GM11168 (cell line): ENCODE measurements around the gene TUSC2.

Experiments used
- in situ Hi-C: fragments of 300-500 bp; cut with MboI; formaldehyde crosslinking; loops from one replicate; pipeline ENCODE4 v1.12.0; 2022; ENCODE audit warnings: low sequenced_read_pairs; ENCODE audit not compliant: unreplicated experiment

TUSC2 gene

GRCh38 chr3:50327943-50328691 lies at the start of gene TUSC2:
TSS of gene TUSC2 (minus strand) at chr3:50328223. CDS start at chr3:50328099, 124 bp downstream.
- in situ Hi-C loops: no loop called here

DNA sequence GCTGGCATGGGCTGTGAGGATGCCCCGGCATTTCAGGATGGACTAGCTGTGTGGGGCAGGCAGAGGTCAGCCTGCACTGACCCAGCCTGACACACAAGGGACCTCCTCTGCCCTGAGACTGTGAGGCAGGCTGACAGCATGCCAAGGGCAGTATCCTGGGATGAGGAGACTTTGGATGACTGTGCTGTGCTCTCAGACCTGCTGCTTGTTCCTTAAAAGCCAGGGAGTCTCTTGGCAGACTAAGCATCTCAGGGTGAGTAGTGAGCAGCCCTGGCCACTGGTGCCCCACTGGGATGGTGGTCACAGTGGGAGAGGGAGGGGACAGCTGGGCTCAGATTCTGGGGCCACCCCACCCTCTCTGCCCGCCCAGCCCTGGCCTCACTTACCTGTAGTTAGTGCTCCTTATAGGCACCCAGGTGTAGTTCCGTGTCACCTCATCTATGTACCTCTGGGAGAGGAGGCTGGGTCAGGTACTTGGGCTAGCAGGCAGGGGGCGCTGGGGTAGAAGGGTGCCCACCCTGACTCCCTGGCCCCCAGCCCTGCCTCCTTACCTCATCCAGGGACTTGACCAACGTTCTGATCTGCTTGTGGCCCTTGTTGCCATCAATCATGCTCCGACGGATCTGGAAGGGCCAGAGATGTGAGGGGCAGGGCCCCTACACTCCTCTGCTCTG lies 47.4 kb upstream of the TUSC2 start:
- in situ Hi-C loops: no loop called here

DNA sequence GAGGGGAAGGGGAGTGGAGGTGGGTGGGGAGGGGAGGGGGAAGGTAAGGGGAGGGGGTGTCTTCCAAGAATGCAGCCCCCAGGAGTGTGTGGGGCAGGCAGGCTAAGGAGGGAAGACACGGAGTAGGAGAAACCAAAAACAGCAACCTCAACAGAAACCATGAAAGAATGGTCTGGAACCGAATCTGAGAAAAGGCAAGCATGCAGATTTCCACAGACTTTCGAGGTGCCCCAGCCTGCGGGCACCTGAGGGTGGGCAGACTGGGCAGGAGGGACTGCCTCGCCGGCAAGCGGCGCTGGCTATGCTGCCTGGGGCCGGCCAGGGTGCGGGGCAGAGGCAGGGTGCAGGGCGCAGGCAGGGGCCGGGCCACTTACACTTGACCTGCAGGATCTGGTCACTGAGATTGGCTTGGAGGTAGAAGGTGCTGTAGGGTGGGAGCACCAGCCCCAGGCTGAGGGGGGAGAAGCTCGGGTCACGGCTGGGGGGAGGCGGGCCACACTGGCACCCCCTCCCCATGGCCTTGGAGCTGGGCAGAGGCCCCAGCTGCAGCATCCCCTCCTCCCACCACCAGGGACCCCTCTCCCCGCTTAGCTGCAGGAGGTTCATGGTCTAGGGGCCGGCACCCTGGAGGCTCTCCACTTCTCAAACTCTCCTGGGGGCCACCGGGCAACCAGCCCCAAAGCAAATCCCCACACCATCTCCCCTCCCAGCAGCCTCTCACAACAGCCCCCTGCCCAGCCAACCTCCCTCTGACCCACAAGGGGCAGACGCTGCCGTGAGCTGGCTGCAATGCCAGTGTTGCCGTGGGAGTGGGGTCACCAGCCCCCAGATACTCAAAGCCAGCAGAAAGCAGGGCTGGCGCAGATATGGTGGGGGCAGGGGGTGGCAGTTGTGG lies 46.6 kb upstream of the TUSC2 start:
- in situ Hi-C loops: no loop called here

- in situ Hi-C loops: no loop called here
These were observed 45.4 kb upstream of the TUSC2 start for GRCh38 chr3:50373146-50374051.

- in situ Hi-C loops: no loop called here
These were observed 44.3 kb upstream of the TUSC2 start for GRCh38 chr3:50372349-50372748.

- in situ Hi-C loops: no loop called here
These were observed 43.2 kb upstream of the TUSC2 start for GRCh38 chr3:50371133-50371685.

- in situ Hi-C loops: no loop called here
These were observed 42.6 kb upstream of the TUSC2 start for GRCh38 chr3:50370594-50370993.

DNA sequence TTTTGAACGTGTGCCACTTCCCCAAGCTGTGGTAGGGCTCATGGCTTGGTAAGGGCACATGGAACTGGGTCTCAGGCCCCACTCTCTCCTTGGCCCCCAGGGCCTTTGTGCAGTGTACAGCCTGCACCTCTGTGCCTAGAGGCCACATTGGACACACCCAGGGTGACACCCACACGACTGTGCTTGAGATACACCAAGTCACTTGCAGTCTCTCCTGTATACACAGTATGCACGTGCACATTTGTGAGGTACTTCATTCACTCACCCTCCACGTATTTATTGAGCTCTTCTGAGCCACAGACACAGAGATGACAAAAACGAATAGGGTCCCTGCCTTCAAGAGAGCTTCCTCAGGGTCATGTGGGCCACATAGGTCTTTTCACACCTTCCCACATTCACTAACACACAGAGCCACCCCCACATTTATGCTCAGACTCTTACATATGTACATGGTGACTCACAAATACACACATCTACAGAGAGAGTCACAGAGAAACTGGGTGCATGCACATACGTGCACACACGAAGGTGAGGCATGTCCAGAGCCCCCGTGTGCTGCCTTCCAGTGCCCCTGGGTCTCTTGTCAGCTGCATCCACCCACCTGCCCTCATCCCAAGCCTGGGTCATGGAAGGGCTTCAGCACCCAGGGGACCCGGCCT lies 41.1 kb upstream of the TUSC2 start:
- in situ Hi-C loops: no loop called here

DNA sequence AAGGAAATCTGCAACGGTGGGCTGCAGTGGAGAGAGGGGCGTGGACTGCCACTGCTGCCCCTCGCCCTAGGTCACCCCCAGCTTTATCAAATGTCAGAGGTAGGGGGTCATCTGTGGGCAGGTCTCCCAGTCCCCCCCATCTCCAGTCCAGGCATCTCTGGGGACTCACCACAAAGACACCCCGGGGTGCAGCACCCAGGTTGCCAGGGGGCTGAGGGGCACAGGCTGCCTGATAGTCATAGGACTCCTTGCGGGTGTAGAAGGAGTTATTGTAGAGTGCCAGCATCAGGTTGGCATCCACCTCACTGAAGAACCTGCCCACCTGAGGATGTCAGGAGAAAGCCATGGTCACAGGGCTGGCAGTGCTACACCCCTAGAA lies 37.8 kb upstream of the TUSC2 start:
- in situ Hi-C loops: no loop called here

DNA sequence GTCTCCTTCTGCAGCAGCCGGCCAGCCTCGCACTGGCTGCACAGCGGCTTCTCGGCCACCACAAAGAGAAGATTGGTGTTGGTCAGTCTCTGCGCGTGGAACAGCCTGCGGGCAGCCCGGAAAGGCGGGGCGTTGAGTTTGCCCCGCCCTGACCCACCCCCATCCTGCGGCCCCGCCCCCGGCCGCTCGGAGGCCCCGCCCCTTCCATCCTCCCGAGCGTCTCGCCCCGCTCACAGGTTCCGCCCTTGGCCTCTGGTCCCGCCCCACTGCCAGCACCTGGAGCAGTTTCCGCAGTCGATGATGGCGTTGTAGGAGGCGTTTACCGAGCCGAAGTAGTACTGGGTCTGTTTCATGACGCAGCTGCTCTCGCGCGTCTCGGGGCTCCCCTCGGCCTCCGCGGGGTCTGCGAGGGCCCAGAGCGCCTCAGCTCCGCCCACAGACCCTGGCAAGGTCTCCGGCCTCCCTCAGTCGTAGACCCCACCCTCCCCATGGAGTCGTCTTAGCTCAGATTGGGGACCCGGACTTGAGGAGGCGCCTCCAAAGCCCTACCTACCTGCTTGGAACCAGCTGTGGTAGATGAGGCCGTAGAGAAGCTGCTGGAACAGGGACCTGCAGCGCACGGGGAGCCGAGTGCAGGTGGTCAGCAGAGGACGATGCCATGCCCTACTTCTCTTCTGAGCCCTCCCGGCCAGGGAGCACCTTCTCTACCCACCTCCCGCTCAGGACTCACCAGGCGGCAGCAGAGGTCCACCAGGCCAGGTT lies 37.2 kb upstream of the TUSC2 start:
- in situ Hi-C loops: no loop called here

DNA sequence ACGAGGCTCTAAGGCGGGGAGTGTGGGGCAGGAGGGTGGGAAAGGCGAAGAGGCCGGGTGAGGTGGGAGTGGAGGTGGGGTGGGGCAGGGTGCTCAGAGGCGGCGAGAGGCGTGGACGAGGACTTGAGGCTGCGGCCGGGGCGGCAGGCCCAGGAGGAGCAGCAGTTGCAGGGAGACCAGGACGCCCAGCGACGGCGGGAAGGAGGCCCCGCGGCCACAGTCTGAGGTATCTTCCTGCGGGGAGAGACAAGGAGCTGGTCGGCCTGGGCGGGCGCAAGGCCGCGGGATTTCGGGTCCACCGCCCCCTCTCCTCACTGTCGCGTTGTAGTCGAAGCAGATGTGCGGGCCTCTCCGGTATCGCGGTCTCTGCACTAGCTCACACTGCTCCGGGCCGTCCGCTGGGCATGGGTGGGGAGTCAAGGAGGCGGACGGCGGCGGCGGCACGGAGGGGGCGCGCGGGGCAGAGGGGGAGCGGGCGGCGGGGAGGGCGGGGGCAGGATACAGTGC lies 36.6 kb upstream of the TUSC2 start:
- in situ Hi-C loops: no loop called here

GRCh38 chr3:50359760-50360110 lies 31.7 kb upstream of the TUSC2 start:
- in situ Hi-C loops: no loop called here

GRCh38 chr3:50358911-50359759 lies 31.1 kb upstream of the TUSC2 start, which contains the start of gene TMEM115:
TSS of gene TMEM115 (minus strand) at chr3:50359521. CDS start at chr3:50359063, 458 bp downstream.
- in situ Hi-C loops: no loop called here

- in situ Hi-C loops: no loop called here
These were observed 30.4 kb upstream of the TUSC2 start for GRCh38 chr3:50358355-50358910.

GRCh38 chr3:50357481-50357880 lies 29.5 kb upstream of the TUSC2 start:
- in situ Hi-C loops: no loop called here

DNA sequence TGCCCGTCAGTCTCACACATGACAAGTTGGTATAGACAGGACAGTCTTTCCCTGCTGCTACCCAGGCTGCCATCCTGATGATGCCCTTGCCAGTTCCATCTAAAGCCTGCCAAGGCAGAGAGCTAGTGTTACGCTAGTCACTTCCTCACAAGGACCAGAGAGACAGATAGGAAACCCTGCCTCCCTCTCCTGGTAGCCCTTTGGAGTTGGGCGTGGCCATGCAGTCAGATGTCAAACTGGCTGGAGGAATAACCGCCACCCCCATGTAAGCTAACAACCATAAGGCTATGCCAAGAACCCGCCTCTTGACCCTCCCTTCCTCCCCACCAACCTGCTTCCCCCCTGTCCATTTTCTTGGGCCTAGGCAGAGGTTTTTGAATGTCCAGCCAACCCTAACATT lies 28.5 kb upstream of the TUSC2 start:
- in situ Hi-C loops: no loop called here
